GM23338 (cell line): Measurements from ENCODE around the gene PSMD3.

ENCODE experiments used
- CREB1 ChIP-seq: fragments of 250-450 bp; sonication (Bioruptor Pico); IDR thresholded peaks from 2 replicates; pipeline ENCODE4 v1.5.0; 2020; ENCODE audit warnings: low read depth, mild to moderate bottlenecking, moderate library complexity
- EZH2 ChIP-seq: fragments of 200-600 bp; sonication (generic); IDR thresholded peaks from one replicate; pipeline ENCODE4 v1.8.0; 2017; ENCODE audit warnings: antibody characterized with exemption, mild to moderate bottlenecking, low read depth; ENCODE audit not compliant: unreplicated experiment
- EZH2phosphoT487 ChIP-seq: fragments of 200-600 bp; sonication (generic); IDR thresholded peaks from one replicate; pipeline ENCODE4 v1.8.1; 2018; ENCODE audit warnings: antibody characterized with exemption; ENCODE audit not compliant: unreplicated experiment
- JUNB ChIP-seq: IDR thresholded peaks from one replicate; pipeline ENCODE4 v1.6.1; 2016; ENCODE audit warnings: antibody characterized with exemption; ENCODE audit not compliant: unreplicated experiment
- NANOG ChIP-seq: IDR thresholded peaks from 2 replicates; pipeline ENCODE4 v1.6.1; 2016; ENCODE audit warnings: antibody characterized with exemption, borderline replicate concordance
- POLR2AphosphoS5 ChIP-seq: IDR thresholded peaks from 2 replicates; pipeline ENCODE4 v1.6.1; 2016; ENCODE audit warnings: antibody characterized with exemption, low read depth
- STAT1 ChIP-seq: IDR thresholded peaks from one replicate; pipeline ENCODE4 v1.6.1; 2016; ENCODE audit warnings: antibody characterized with exemption; ENCODE audit not compliant: unreplicated experiment
- ZNF114 ChIP-seq: fragments of 250-450 bp; sonication (Bioruptor Pico); IDR thresholded peaks from 2 replicates; pipeline ENCODE4 v1.5.0; 2020; ENCODE audit warnings: mild to moderate bottlenecking, moderate library complexity
- ZNF331 ChIP-seq: fragments of 250-450 bp; sonication (Bioruptor Pico); IDR thresholded peaks from 2 replicates; pipeline ENCODE4 v1.5.0; 2020; ENCODE audit warnings: low read depth, mild to moderate bottlenecking, moderate library complexity
- TF ChIP-seq, protein P1 (sequence below), 2 experiments: fragments of 200-600 bp in 1 of 2; sonication (generic) in 1 of 2; conservative IDR thresholded peaks; 2 replicates each; pipeline versions ENCODE4 v1.5.1 to v1.6.1; 2016 to 2017; ENCODE audit warnings: antibody characterized with exemption in 2 of 2, low read depth in 2 of 2, mild to moderate bottlenecking in 2 of 2, moderate library complexity in 1 of 2
- TF ChIP-seq, protein P2 (sequence below): IDR thresholded peaks from one replicate; pipeline ENCODE4 v1.6.1; 2018; ENCODE audit warnings: antibody characterized with exemption; ENCODE audit not compliant: unreplicated experiment
- TF ChIP-seq, protein P3 (sequence below): IDR thresholded peaks from 2 replicates; pipeline ENCODE4 v1.6.1; 2016; ENCODE audit warnings: antibody characterized with exemption

DNA sequence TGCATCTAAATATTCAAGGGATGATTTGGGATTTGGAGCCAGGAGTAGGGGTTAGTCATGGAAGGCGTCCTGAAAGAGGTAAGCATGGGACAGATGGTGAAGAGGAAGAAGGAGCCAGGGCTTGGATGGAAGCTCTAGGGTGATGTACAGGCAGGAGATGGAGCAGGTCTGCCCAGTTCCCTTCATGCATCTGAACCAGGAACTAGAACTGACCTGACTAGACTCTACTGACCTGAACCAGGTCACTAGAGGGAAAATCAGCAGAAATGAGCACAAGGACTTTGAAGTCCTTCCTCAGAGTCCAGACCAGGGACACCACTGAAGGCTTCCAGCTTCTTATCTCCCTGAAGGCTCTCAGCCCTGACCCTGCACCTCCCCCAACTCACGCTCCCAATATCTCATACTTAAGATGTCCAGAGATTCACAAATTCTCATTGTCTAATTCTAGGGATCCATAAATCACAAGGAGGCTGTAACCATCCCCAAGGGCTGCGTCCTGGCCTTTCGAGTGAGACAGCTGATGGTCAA lies 9.5 kb upstream of the PSMD3 start:
- TF ChIP-seq, protein P1, sequence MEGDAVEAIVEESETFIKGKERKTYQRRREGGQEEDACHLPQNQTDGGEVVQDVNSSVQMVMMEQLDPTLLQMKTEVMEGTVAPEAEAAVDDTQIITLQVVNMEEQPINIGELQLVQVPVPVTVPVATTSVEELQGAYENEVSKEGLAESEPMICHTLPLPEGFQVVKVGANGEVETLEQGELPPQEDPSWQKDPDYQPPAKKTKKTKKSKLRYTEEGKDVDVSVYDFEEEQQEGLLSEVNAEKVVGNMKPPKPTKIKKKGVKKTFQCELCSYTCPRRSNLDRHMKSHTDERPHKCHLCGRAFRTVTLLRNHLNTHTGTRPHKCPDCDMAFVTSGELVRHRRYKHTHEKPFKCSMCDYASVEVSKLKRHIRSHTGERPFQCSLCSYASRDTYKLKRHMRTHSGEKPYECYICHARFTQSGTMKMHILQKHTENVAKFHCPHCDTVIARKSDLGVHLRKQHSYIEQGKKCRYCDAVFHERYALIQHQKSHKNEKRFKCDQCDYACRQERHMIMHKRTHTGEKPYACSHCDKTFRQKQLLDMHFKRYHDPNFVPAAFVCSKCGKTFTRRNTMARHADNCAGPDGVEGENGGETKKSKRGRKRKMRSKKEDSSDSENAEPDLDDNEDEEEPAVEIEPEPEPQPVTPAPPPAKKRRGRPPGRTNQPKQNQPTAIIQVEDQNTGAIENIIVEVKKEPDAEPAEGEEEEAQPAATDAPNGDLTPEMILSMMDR (conservative IDR thresholded peaks at IDR 0.05; ENCODE audit: low read depth in 2 of 2): no peak
- TF ChIP-seq, protein P2, sequence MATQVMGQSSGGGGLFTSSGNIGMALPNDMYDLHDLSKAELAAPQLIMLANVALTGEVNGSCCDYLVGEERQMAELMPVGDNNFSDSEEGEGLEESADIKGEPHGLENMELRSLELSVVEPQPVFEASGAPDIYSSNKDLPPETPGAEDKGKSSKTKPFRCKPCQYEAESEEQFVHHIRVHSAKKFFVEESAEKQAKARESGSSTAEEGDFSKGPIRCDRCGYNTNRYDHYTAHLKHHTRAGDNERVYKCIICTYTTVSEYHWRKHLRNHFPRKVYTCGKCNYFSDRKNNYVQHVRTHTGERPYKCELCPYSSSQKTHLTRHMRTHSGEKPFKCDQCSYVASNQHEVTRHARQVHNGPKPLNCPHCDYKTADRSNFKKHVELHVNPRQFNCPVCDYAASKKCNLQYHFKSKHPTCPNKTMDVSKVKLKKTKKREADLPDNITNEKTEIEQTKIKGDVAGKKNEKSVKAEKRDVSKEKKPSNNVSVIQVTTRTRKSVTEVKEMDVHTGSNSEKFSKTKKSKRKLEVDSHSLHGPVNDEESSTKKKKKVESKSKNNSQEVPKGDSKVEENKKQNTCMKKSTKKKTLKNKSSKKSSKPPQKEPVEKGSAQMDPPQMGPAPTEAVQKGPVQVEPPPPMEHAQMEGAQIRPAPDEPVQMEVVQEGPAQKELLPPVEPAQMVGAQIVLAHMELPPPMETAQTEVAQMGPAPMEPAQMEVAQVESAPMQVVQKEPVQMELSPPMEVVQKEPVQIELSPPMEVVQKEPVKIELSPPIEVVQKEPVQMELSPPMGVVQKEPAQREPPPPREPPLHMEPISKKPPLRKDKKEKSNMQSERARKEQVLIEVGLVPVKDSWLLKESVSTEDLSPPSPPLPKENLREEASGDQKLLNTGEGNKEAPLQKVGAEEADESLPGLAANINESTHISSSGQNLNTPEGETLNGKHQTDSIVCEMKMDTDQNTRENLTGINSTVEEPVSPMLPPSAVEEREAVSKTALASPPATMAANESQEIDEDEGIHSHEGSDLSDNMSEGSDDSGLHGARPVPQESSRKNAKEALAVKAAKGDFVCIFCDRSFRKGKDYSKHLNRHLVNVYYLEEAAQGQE: no peak
- TF ChIP-seq ZNF331 (CRISPR knock-in tag): no peak
- no peak for TF ChIP-seq EZH2
- no peak for TF ChIP-seq POLR2AphosphoS5
- no peak for TF ChIP-seq ZNF114 (CRISPR knock-in tag)
- no peak for TF ChIP-seq NANOG
- no peak for TF ChIP-seq EZH2phosphoT487
- no peak for TF ChIP-seq CREB1 (CRISPR knock-in tag)
- TF ChIP-seq STAT1: no peak
- TF ChIP-seq, protein P3, sequence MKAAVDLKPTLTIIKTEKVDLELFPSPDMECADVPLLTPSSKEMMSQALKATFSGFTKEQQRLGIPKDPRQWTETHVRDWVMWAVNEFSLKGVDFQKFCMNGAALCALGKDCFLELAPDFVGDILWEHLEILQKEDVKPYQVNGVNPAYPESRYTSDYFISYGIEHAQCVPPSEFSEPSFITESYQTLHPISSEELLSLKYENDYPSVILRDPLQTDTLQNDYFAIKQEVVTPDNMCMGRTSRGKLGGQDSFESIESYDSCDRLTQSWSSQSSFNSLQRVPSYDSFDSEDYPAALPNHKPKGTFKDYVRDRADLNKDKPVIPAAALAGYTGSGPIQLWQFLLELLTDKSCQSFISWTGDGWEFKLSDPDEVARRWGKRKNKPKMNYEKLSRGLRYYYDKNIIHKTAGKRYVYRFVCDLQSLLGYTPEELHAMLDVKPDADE: no peak
- no peak for TF ChIP-seq JUNB
